GM23338 (cell line): ENCODE results near the gene CFH. TPM values are rescaled to one million over a fixed set of nuclear protein-coding genes. Genes with fewer than 3 reads are reported as not detected.

Experiments
- ATAC-seq: fragments of 200-7000 bp; cut with Tn5 transposase; 3 replicates; pipeline ENCODE4 v1.9.1; 2020
- DNase-seq: peaks from one replicate; pipeline ENCODE4 v3.0.0-alpha.2; 2015; ENCODE audit warnings: low spot score
- H2AFZ ChIP-seq: fragments of 200-600 bp; sonication (generic); 2 replicates; pipeline ENCODE4 v1.8.0; 2016; ENCODE audit warnings: antibody characterized with exemption, mild to moderate bottlenecking, moderate library complexity
- H3F3A ChIP-seq: fragments of 200-600 bp; sonication (generic); replicated peaks from 2 replicates; pipeline ENCODE4 v1.8.0; 2017; ENCODE audit warnings: antibody characterized with exemption, mixed run types, low read depth
- H3K27ac ChIP-seq: fragments of 200-600 bp; sonication (generic); 2 replicates; pipeline ENCODE4 v1.6.1; 2016; ENCODE audit warnings: low read depth
- H3K27me3 ChIP-seq: fragments of 200-600 bp; sonication (generic); 2 replicates; pipeline ENCODE4 v1.8.0; 2016; ENCODE audit warnings: mild to moderate bottlenecking, mixed run types, moderate library complexity; ENCODE audit not compliant: insufficient read depth
- H3K36me3 ChIP-seq: fragments of 200-600 bp; sonication (generic); 2 replicates; pipeline ENCODE4 v1.8.0; 2016; ENCODE audit warnings: mild to moderate bottlenecking; ENCODE audit not compliant: insufficient read depth
- H3K4me1 ChIP-seq: fragments of 200-600 bp; sonication (generic); 2 replicates; pipeline ENCODE4 v1.8.0; 2016; ENCODE audit warnings: mild to moderate bottlenecking, moderate library complexity; ENCODE audit not compliant: insufficient read depth
- H3K4me2 ChIP-seq: fragments of 200-600 bp; sonication (generic); 2 replicates; pipeline ENCODE4 v1.7.1; 2017; ENCODE audit warnings: mixed run types
- H3K4me3 ChIP-seq: fragments of 200-600 bp; sonication (generic); 2 replicates; pipeline ENCODE4 v1.6.1; 2016; ENCODE audit warnings: mixed run types
- H3K79me2 ChIP-seq: fragments of 200-600 bp; sonication (generic); replicated peaks from 2 replicates; pipeline ENCODE4 v1.8.0; 2017; ENCODE audit warnings: mild to moderate bottlenecking; ENCODE audit not compliant: insufficient read depth
- H3K9me2 ChIP-seq: fragments of 200-600 bp; sonication (generic); 2 replicates; pipeline ENCODE4 v1.8.0; 2017; ENCODE audit not compliant: insufficient read depth
- H4K20me1 ChIP-seq: fragments of 200-600 bp; sonication (generic); replicated peaks from 2 replicates; pipeline ENCODE4 v1.8.0; 2017; ENCODE audit warnings: mild to moderate bottlenecking; ENCODE audit not compliant: insufficient read depth
- H3K27ac Mint-ChIP-seq: 2 replicates; pipeline ENCODE4 v1.8.0; 2020; ENCODE audit warnings: inconsistent platforms, mild to moderate bottlenecking, moderate library complexity, mixed read lengths
- H3K27me3 Mint-ChIP-seq: 3 replicates; pipeline ENCODE4 v1.8.0; 2022; ENCODE audit warnings: low read depth, mild to moderate bottlenecking, moderate library complexity, mixed read lengths, inconsistent platforms; ENCODE audit not compliant: insufficient read depth, poor library complexity
- H3K36me3 Mint-ChIP-seq: 3 replicates; pipeline ENCODE4 v1.8.0; 2021; ENCODE audit warnings: low read depth, mild to moderate bottlenecking, inconsistent platforms, moderate library complexity, mixed read lengths
- H3K4me1 Mint-ChIP-seq: 3 replicates; pipeline ENCODE4 v1.8.0; 2020; ENCODE audit warnings: mild to moderate bottlenecking, inconsistent platforms, mixed read lengths
- H3K4me3 Mint-ChIP-seq: 3 replicates; pipeline ENCODE4 v1.8.0; 2021; ENCODE audit warnings: moderate library complexity, mild to moderate bottlenecking, inconsistent platforms, mixed read lengths
- H3K9me3 Mint-ChIP-seq: 3 replicates; pipeline ENCODE4 v1.8.0; 2020; ENCODE audit warnings: moderate library complexity, mild to moderate bottlenecking, inconsistent platforms, mixed read lengths
- CREB1 ChIP-seq: fragments of 250-450 bp; sonication (Bioruptor Pico); IDR thresholded peaks from 2 replicates; pipeline ENCODE4 v1.5.0; 2020; ENCODE audit warnings: low read depth, mild to moderate bottlenecking, moderate library complexity
- EZH2 ChIP-seq: fragments of 200-600 bp; sonication (generic); IDR thresholded peaks from one replicate; pipeline ENCODE4 v1.8.0; 2017; ENCODE audit warnings: antibody characterized with exemption, mild to moderate bottlenecking, low read depth; ENCODE audit not compliant: unreplicated experiment
- EZH2phosphoT487 ChIP-seq: fragments of 200-600 bp; sonication (generic); IDR thresholded peaks from one replicate; pipeline ENCODE4 v1.8.1; 2018; ENCODE audit warnings: antibody characterized with exemption; ENCODE audit not compliant: unreplicated experiment
- JUNB ChIP-seq: IDR thresholded peaks from one replicate; pipeline ENCODE4 v1.6.1; 2016; ENCODE audit warnings: antibody characterized with exemption; ENCODE audit not compliant: unreplicated experiment
- NANOG ChIP-seq: IDR thresholded peaks from 2 replicates; pipeline ENCODE4 v1.6.1; 2016; ENCODE audit warnings: antibody characterized with exemption, borderline replicate concordance
- POLR2AphosphoS5 ChIP-seq: IDR thresholded peaks from 2 replicates; pipeline ENCODE4 v1.6.1; 2016; ENCODE audit warnings: antibody characterized with exemption, low read depth
- STAT1 ChIP-seq: IDR thresholded peaks from one replicate; pipeline ENCODE4 v1.6.1; 2016; ENCODE audit warnings: antibody characterized with exemption; ENCODE audit not compliant: unreplicated experiment
- ZNF114 ChIP-seq: fragments of 250-450 bp; sonication (Bioruptor Pico); IDR thresholded peaks from 2 replicates; pipeline ENCODE4 v1.5.0; 2020; ENCODE audit warnings: mild to moderate bottlenecking, moderate library complexity
- ZNF331 ChIP-seq: fragments of 250-450 bp; sonication (Bioruptor Pico); IDR thresholded peaks from 2 replicates; pipeline ENCODE4 v1.5.0; 2020; ENCODE audit warnings: low read depth, mild to moderate bottlenecking, moderate library complexity
- polyA plus RNA-seq: library from polyadenylated mRNA; unstranded; fragments of >200 nt; fragmentation: Nextera tagmentation; extraction: Ambion mirVana; gene quantifications from 2 replicates; pipeline ENCODE4 v1.2.1, GENCODE V29; 2016
- total RNA-seq: library from RNA; depleted of rRNA; stranded (reverse); fragments of >200 nt; shearing (Covaris generic); gene quantifications from 2 replicates; pipeline ENCODE4 v1.2.3, GENCODE V29; 2014
- TF ChIP-seq, protein P1 (sequence below), 2 experiments: fragments of 200-600 bp in 1 of 2; sonication (generic) in 1 of 2; conservative IDR thresholded peaks; 2 replicates each; pipeline versions ENCODE4 v1.5.1 to v1.6.1; 2016 to 2017; ENCODE audit warnings: antibody characterized with exemption in 2 of 2, low read depth in 2 of 2, mild to moderate bottlenecking in 2 of 2, moderate library complexity in 1 of 2
- TF ChIP-seq, protein P2 (sequence below): IDR thresholded peaks from 2 replicates; pipeline ENCODE4 v1.6.1; 2016; ENCODE audit warnings: antibody characterized with exemption
- TF ChIP-seq, protein P3 (sequence below): fragments of 250-450 bp; sonication (Bioruptor Pico); IDR thresholded peaks from 2 replicates; pipeline ENCODE4 v1.5.0; 2020; ENCODE audit warnings: mild to moderate bottlenecking, moderate library complexity
- TF ChIP-seq, protein P4 (sequence below): IDR thresholded peaks from one replicate; pipeline ENCODE4 v1.6.1; 2018; ENCODE audit warnings: antibody characterized with exemption; ENCODE audit not compliant: unreplicated experiment

CFH gene
- total and polyA plus RNA-seq, 2 experiments from 2014 or later = not detected

DNA sequence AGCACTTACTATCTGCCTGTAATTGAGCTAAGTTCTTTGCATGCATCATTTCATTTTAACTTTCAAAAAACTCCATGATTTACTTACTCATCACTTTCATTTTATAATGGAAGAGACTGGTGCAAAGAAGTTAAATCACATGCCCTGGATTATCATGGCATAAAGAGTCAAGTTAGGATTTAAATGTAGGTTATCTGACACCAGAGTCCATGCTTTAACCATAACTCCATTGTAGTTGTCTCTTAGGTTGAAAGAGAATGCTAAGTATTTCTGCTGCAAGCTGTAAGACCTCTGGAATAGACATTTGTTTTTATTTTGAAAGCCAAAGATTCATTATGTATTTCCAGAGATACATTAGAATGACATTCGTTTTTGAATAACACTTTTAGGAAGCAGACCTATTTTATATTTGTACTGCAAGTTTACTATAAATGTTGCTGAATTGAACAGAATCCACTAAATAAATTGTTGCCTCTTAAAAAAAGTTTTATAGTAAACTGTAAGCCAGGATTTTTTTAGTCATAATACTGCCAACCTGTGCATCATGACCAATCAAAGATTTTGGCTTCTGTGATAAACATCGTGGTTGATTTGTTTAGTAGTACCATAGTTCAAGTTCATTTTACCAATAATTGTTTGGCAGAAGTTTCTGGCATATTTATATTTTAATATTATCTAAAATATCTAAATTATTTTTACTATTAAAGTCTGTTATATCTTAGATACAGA, 26.1 kb downstream of the CFH start:
- ATAC-seq (no peak), DNase-seq (no peak)
- Histone ChIP-seq H4K20me1 (no peaks in the 10 kb centered on the region), H3K36me3 (no peaks in the 10 kb centered on the region), H3K27ac (no peak overlapping the region), H3K27me3 (no peaks in the 10 kb centered on the region), H2AFZ (no peak overlapping the region), H3K4me1 (no peaks in the 10 kb centered on the region), H3K4me3 (no peak overlapping the region), H3K79me2 (no peaks in the 10 kb centered on the region), H3K9me2 (no peaks in the 10 kb centered on the region), H3K4me2 (no peak overlapping the region), H3F3A (no peaks in the 10 kb centered on the region)
- H3K4me3 Mint-ChIP-seq = no peak overlapping the region
- TF ChIP-seq, protein P1, sequence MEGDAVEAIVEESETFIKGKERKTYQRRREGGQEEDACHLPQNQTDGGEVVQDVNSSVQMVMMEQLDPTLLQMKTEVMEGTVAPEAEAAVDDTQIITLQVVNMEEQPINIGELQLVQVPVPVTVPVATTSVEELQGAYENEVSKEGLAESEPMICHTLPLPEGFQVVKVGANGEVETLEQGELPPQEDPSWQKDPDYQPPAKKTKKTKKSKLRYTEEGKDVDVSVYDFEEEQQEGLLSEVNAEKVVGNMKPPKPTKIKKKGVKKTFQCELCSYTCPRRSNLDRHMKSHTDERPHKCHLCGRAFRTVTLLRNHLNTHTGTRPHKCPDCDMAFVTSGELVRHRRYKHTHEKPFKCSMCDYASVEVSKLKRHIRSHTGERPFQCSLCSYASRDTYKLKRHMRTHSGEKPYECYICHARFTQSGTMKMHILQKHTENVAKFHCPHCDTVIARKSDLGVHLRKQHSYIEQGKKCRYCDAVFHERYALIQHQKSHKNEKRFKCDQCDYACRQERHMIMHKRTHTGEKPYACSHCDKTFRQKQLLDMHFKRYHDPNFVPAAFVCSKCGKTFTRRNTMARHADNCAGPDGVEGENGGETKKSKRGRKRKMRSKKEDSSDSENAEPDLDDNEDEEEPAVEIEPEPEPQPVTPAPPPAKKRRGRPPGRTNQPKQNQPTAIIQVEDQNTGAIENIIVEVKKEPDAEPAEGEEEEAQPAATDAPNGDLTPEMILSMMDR (conservative IDR thresholded peaks at IDR 0.05; ENCODE audit: low read depth in 2 of 2) = no peak
- TF ChIP-seq EZH2 (no peak), ZNF331 (no peak), CREB1 (no peak), JUNB (no peak), POLR2AphosphoS5 (no peak), STAT1 (no peak), NANOG (no peak), EZH2phosphoT487 (no peak), ZNF114 (CRISPR knock-in tag) (no peak)
- TF ChIP-seq, protein P2, sequence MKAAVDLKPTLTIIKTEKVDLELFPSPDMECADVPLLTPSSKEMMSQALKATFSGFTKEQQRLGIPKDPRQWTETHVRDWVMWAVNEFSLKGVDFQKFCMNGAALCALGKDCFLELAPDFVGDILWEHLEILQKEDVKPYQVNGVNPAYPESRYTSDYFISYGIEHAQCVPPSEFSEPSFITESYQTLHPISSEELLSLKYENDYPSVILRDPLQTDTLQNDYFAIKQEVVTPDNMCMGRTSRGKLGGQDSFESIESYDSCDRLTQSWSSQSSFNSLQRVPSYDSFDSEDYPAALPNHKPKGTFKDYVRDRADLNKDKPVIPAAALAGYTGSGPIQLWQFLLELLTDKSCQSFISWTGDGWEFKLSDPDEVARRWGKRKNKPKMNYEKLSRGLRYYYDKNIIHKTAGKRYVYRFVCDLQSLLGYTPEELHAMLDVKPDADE = no peak
- TF ChIP-seq, protein P3, sequence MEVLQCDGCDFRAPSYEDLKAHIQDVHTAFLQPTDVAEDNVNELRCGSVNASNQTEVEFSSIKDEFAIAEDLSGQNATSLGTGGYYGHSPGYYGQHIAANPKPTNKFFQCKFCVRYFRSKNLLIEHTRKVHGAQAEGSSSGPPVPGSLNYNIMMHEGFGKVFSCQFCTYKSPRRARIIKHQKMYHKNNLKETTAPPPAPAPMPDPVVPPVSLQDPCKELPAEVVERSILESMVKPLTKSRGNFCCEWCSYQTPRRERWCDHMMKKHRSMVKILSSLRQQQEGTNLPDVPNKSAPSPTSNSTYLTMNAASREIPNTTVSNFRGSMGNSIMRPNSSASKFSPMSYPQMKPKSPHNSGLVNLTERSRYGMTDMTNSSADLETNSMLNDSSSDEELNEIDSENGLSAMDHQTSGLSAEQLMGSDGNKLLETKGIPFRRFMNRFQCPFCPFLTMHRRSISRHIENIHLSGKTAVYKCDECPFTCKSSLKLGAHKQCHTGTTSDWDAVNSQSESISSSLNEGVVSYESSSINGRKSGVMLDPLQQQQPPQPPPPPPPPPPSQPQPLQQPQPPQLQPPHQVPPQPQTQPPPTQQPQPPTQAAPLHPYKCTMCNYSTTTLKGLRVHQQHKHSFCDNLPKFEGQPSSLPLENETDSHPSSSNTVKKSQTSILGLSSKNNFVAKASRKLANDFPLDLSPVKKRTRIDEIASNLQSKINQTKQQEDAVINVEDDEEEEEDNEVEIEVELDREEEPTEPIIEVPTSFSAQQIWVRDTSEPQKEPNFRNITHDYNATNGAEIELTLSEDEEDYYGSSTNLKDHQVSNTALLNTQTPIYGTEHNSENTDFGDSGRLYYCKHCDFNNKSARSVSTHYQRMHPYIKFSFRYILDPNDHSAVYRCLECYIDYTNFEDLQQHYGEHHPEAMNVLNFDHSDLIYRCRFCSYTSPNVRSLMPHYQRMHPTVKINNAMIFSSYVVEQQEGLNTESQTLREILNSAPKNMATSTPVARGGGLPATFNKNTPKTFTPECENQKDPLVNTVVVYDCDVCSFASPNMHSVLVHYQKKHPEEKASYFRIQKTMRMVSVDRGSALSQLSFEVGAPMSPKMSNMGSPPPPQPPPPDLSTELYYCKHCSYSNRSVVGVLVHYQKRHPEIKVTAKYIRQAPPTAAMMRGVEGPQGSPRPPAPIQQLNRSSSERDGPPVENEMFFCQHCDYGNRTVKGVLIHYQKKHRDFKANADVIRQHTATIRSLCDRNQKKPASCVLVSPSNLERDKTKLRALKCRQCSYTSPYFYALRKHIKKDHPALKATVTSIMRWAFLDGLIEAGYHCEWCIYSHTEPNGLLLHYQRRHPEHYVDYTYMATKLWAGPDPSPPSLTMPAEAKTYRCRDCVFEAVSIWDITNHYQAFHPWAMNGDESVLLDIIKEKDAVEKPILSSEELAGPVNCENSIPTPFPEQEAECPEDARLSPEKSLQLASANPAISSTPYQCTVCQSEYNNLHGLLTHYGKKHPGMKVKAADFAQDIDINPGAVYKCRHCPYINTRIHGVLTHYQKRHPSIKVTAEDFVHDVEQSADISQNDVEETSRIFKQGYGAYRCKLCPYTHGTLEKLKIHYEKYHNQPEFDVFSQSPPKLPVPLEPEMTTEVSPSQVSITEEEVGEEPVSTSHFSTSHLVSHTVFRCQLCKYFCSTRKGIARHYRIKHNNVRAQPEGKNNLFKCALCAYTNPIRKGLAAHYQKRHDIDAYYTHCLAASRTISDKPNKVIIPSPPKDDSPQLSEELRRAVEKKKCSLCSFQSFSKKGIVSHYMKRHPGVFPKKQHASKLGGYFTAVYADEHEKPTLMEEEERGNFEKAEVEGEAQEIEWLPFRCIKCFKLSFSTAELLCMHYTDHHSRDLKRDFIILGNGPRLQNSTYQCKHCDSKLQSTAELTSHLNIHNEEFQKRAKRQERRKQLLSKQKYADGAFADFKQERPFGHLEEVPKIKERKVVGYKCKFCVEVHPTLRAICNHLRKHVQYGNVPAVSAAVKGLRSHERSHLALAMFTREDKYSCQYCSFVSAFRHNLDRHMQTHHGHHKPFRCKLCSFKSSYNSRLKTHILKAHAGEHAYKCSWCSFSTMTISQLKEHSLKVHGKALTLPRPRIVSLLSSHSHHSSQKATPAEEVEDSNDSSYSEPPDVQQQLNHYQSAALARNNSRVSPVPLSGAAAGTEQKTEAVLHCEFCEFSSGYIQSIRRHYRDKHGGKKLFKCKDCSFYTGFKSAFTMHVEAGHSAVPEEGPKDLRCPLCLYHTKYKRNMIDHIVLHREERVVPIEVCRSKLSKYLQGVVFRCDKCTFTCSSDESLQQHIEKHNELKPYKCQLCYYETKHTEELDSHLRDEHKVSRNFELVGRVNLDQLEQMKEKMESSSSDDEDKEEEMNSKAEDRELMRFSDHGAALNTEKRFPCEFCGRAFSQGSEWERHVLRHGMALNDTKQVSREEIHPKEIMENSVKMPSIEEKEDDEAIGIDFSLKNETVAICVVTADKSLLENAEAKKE = no peak
- TF ChIP-seq, protein P4, sequence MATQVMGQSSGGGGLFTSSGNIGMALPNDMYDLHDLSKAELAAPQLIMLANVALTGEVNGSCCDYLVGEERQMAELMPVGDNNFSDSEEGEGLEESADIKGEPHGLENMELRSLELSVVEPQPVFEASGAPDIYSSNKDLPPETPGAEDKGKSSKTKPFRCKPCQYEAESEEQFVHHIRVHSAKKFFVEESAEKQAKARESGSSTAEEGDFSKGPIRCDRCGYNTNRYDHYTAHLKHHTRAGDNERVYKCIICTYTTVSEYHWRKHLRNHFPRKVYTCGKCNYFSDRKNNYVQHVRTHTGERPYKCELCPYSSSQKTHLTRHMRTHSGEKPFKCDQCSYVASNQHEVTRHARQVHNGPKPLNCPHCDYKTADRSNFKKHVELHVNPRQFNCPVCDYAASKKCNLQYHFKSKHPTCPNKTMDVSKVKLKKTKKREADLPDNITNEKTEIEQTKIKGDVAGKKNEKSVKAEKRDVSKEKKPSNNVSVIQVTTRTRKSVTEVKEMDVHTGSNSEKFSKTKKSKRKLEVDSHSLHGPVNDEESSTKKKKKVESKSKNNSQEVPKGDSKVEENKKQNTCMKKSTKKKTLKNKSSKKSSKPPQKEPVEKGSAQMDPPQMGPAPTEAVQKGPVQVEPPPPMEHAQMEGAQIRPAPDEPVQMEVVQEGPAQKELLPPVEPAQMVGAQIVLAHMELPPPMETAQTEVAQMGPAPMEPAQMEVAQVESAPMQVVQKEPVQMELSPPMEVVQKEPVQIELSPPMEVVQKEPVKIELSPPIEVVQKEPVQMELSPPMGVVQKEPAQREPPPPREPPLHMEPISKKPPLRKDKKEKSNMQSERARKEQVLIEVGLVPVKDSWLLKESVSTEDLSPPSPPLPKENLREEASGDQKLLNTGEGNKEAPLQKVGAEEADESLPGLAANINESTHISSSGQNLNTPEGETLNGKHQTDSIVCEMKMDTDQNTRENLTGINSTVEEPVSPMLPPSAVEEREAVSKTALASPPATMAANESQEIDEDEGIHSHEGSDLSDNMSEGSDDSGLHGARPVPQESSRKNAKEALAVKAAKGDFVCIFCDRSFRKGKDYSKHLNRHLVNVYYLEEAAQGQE = no peak
- H3K27me3 Mint-ChIP-seq = no peaks in the 10 kb centered on the region
- H3K9me3 Mint-ChIP-seq = no peaks in the 10 kb centered on the region
- no peaks in the 10 kb centered on the region for H3K4me1 Mint-ChIP-seq
- no peak overlapping the region for H3K27ac Mint-ChIP-seq
- no peaks in the 10 kb centered on the region for H3K36me3 Mint-ChIP-seq
